ENCODE data around the gene CALML6.
"Not testable (repeated sequence)": the region's sequence is repeated elsewhere in the genome, so short reads cannot be mapped to it uniquely, and the experiment has no call there.

The CALML6 gene

GRCh38 chr1:1914971-1915692, at the start of gene CALML6:
CALML6 (plus strand) TSS chr1:1915260; CDS start chr1:1915281, 21 bp downstream.
- no peak for DNase-seq

- DNase-seq = no peak
Observed at GRCh38 chr1:1867164-1867563, 47.9 kb upstream of the CALML6 start.

GRCh38 chr1:1869469-1869868, 45.6 kb upstream of the CALML6 start:
- DNase-seq = no peak

GRCh38 chr1:1872329-1872994, 42.6 kb upstream of the CALML6 start:
- no peak for DNase-seq

GRCh38 chr1:1873186-1873585, 41.9 kb upstream of the CALML6 start:
- no peak for DNase-seq

- no peak for DNase-seq
Observed at GRCh38 chr1:1874901-1875300, 40.2 kb upstream of the CALML6 start.

GRCh38 chr1:1875932-1876331, 39.1 kb upstream of the CALML6 start:
- no peak for DNase-seq

GRCh38 chr1:1876335-1876930, 38.6 kb upstream of the CALML6 start:
- no peak for DNase-seq

- no peak for DNase-seq
Observed at GRCh38 chr1:1877865-1878436, 37.1 kb upstream of the CALML6 start.

GRCh38 chr1:1879942-1880341, 35.1 kb upstream of the CALML6 start:
- no peak for DNase-seq

GRCh38 chr1:1880617-1881312, 34.3 kb upstream of the CALML6 start:
- DNase-seq = no peak

- DNase-seq = no peak
Observed at GRCh38 chr1:1881727-1882126, 33.3 kb upstream of the CALML6 start.

GRCh38 chr1:1883092-1883873, 31.8 kb upstream of the CALML6 start:
- DNase-seq = no peak

- not testable (repeated sequence) for DNase-seq
Observed at GRCh38 chr1:1883890-1884289, 31.2 kb upstream of the CALML6 start.

- DNase-seq = no peak
Observed at GRCh38 chr1:1889090-1889750, 25.8 kb upstream of the CALML6 start.

- no peak for DNase-seq
Observed at GRCh38 chr1:1889847-1890505, 25.1 kb upstream of the CALML6 start.

GRCh38 chr1:1890506-1891348, 24.3 kb upstream of the CALML6 start, which contains the start of gene GNB1:
GNB1 (minus strand) TSS chr1:1891087; CDS start chr1:1825453, 65,634 bp downstream.
- no peak for DNase-seq

- no peak for DNase-seq
Observed at GRCh38 chr1:1891349-1892078, 23.5 kb upstream of the CALML6 start.

GRCh38 chr1:1892079-1892762, 22.8 kb upstream of the CALML6 start:
- DNase-seq = no peak
